ENCODE data around the gene COL18A1.

DNA sequence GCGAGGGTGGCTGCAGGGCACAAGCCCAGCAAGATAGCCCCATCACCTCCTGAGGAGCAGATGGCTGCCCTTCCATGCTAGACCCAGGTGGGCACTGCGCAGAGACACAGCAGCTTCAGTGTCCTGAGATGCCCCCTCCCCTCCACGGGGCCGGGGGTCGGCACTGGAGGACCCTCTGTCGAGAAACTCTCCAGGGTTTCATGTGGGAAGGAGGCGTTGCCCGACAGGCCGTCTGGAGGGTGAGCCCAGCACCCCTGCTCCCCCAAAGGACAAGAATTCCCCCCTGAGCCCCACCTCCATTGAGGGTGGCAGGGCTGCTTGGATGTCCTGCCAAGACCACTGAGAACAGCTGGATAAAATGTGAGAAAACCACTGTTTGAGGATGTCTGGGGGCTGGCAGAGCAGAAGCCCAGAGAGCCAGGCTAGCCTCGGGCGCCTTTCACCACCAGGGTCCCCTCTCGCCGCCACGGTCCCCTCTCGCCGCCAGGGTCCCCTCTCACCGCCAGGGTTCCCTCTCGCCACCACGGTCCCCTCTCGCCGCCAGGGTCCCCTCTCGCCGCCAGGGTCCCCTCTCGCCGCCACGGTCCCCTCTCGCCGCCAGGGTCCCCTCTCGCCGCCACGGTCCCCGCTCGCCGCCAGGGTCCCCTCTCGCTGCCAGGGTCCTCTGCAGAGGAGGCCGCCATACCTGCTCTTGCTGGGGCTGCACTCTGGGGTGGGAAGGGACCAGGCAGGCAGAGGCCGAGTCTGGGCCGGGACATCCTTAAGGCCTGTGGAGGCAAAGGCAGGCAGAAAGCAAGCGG is 93.1 kb downstream of the COL18A1 start:
- TF ChIP-seq, protein P1, sequence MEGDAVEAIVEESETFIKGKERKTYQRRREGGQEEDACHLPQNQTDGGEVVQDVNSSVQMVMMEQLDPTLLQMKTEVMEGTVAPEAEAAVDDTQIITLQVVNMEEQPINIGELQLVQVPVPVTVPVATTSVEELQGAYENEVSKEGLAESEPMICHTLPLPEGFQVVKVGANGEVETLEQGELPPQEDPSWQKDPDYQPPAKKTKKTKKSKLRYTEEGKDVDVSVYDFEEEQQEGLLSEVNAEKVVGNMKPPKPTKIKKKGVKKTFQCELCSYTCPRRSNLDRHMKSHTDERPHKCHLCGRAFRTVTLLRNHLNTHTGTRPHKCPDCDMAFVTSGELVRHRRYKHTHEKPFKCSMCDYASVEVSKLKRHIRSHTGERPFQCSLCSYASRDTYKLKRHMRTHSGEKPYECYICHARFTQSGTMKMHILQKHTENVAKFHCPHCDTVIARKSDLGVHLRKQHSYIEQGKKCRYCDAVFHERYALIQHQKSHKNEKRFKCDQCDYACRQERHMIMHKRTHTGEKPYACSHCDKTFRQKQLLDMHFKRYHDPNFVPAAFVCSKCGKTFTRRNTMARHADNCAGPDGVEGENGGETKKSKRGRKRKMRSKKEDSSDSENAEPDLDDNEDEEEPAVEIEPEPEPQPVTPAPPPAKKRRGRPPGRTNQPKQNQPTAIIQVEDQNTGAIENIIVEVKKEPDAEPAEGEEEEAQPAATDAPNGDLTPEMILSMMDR (IDR thresholded peaks at IDR 0.05) = no peak
- TF ChIP-seq POLR2A (IDR thresholded peaks at IDR 0.05) (no peak), EP300 (IDR thresholded peaks at IDR 0.05) (no peak)
